Progenitor cell of endocrine pancreas (in vitro differentiated cells): Measurements from ENCODE around the gene DCC. TPM values are rescaled to one million over a fixed set of nuclear protein-coding genes. Genes with fewer than 3 reads are reported as not detected.

Source experiments
- DNase-seq: peaks from one replicate; pipeline ENCODE4 v3.0.0; 2021; ENCODE audit warnings: low spot score; ENCODE audit not compliant: unreplicated experiment
- H3K27ac Mint-ChIP-seq: 2 replicates; pipeline ENCODE4 v1.8.0; 2021; ENCODE audit warnings: mild to moderate bottlenecking, moderate library complexity, mixed read lengths
- H3K27me3 Mint-ChIP-seq: 2 replicates; pipeline ENCODE4 v1.8.0; 2021; ENCODE audit warnings: mixed read lengths
- H3K36me3 Mint-ChIP-seq: 2 replicates; pipeline ENCODE4 v1.8.0; 2022; ENCODE audit warnings: mixed read lengths; ENCODE audit not compliant: insufficient read depth
- H3K4me1 Mint-ChIP-seq: 2 replicates; pipeline ENCODE4 v1.8.0; 2021; ENCODE audit warnings: low read depth, mixed read lengths
- H3K4me3 Mint-ChIP-seq: 2 replicates; pipeline ENCODE4 v1.8.0; 2021; ENCODE audit warnings: low read depth, mild to moderate bottlenecking, moderate library complexity, mixed read lengths
- H3K9me3 Mint-ChIP-seq: 2 replicates; pipeline ENCODE4 v1.8.0; 2021; ENCODE audit warnings: low read depth, mixed read lengths
- total RNA-seq: library from RNA; stranded (reverse); gene quantifications from 2 replicates; pipeline ENCODE4 v1.2.1, GENCODE V29; 2021
- TF ChIP-seq, protein P1 (sequence below): fragments of 200-600 bp; sonication (generic); IDR thresholded peaks from one replicate; pipeline ENCODE4 v1.5.0; 2021; ENCODE audit warnings: antibody characterized with exemption, mild to moderate bottlenecking; ENCODE audit not compliant: unreplicated experiment

DCC gene
- total RNA-seq, 1 donor from 2014 or later: 8.4 TPM

DNA sequence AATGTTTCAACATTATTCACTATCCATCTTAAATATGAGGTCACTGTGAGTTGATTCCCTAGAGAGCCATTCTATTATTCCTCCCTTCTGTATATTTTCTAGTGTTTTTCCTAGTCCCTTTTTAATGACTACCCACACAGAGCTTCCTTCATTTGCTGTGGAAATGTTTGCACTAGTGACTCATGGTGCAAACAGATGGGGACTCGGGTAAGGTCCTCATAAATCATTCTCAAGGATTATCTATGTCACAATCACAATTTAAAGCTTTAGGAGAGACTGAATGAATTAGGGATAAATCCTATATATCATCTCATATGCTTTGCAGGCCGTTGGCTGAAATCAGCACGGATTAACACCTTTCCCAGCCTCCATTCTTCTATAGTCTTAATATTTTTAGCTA, 159.6 kb downstream of the DCC start:
- Mint-ChIP-seq H3K4me3 (no peak overlapping the region), H3K4me1 (peaks cover 18% of the 10 kb centered on the region), H3K9me3 (no peaks in the 10 kb centered on the region), H3K36me3 (no peaks in the 10 kb centered on the region), H3K27me3 (no peaks in the 10 kb centered on the region), H3K27ac (peak overlapping the region; percentile 26)
- TF ChIP-seq, protein P1, sequence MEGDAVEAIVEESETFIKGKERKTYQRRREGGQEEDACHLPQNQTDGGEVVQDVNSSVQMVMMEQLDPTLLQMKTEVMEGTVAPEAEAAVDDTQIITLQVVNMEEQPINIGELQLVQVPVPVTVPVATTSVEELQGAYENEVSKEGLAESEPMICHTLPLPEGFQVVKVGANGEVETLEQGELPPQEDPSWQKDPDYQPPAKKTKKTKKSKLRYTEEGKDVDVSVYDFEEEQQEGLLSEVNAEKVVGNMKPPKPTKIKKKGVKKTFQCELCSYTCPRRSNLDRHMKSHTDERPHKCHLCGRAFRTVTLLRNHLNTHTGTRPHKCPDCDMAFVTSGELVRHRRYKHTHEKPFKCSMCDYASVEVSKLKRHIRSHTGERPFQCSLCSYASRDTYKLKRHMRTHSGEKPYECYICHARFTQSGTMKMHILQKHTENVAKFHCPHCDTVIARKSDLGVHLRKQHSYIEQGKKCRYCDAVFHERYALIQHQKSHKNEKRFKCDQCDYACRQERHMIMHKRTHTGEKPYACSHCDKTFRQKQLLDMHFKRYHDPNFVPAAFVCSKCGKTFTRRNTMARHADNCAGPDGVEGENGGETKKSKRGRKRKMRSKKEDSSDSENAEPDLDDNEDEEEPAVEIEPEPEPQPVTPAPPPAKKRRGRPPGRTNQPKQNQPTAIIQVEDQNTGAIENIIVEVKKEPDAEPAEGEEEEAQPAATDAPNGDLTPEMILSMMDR: no peak
- no peak for DNase-seq

DNA sequence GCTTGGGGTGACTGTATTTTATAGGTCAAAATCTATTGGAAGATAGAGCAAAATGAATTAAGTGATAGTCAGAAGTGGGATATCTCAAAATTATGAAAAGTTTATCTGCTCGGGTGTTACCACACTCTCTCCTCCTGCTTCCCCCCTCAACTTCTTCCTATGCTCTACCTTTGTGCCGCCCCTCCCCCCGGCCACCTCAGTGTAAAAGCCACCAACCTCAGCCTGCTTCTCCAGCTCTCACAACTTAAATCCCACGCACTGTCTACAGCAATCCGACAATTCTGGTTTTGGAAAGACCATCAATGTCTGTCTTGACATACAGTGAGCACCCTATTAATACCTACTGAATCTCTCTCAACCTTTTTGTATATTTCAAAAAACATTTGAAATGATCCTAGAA, 164.6 kb downstream of the DCC start:
- Mint-ChIP-seq H3K27me3 (no peaks in the 10 kb centered on the region), H3K4me1 (peaks cover 10% of the 10 kb centered on the region), H3K36me3 (no peaks in the 10 kb centered on the region), H3K4me3 (no peak overlapping the region), H3K9me3 (no peaks in the 10 kb centered on the region), H3K27ac (no peak overlapping the region)
- no peak for DNase-seq
- TF ChIP-seq, protein P1: no peak

DNA sequence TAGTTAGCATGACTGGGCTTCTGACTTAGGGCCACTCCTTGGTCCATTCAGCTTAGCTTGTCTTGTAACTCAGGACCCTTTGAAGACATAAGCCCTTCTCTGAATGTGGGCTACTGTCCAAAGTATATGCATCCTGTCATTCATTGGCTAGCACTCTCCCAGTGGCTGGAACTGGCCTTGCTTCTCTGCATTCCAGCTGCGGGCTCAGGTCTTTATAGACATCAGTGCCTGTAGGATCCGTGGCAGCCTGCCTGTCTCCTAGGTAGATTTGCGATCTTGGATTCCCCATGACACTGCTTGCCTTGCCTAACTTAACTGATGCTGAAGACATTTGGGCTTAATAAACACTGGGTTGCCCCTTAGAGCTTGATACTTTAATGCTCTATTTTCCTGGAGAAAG, 170.1 kb downstream of the DCC start:
- Mint-ChIP-seq H3K27ac (no peak overlapping the region), H3K4me1 (peaks cover 1% of the 10 kb centered on the region), H3K36me3 (no peaks in the 10 kb centered on the region), H3K27me3 (no peaks in the 10 kb centered on the region), H3K9me3 (no peaks in the 10 kb centered on the region), H3K4me3 (no peak overlapping the region)
- DNase-seq: no peak
- TF ChIP-seq, protein P1: no peak

DNA sequence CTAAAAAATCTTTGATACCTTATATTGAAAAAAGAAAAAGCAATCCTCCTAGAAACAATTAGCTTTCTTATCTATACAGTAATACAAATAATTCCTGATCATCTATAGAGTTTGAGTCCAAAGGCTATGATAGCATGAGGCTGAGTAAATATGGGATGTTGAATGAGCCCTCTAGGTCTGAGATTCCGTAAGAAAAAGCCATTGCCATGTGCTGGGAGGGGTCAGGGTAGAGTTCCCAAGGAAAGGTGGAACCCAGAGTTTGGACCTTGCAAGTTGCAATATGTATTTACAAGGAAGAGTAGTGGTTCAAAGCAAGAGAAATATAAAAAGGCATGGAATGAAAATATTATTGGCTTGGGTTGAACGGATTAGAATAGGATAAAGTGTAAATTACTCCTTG, 178.1 kb downstream of the DCC start:
- Mint-ChIP-seq H3K4me3 (no peak overlapping the region), H3K27me3 (no peaks in the 10 kb centered on the region), H3K36me3 (no peaks in the 10 kb centered on the region), H3K27ac (peak overlapping the region; percentile 25), H3K9me3 (peaks cover 3% of the 10 kb centered on the region), H3K4me1 (peaks cover 25% of the 10 kb centered on the region)
- TF ChIP-seq, protein P1: no peak
- no peak for DNase-seq

DNA sequence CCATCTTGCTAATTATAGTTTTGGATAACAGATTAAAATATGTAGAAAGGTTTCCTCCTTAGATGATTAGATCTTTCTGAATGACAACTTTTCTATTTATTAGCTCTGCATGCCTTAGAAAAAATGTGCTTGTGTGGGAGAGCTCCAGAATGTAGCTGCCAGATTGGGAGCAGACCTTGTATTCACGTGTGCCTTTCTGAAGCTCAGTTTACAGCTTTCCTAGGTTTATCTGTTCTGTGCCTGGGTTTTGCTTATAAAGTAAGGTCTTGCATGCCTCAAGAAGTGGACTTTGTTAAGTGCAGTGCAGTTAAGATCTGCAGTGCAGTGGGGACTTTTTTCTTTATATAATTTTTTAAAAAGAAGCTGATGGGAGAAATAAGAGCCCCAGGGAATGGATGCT, 179.0 kb downstream of the DCC start:
- H3K9me3 Mint-ChIP-seq: peaks cover 3% of the 10 kb centered on the region
- peaks cover 25% of the 10 kb centered on the region for H3K4me1 Mint-ChIP-seq
- no peaks in the 10 kb centered on the region for H3K27me3 Mint-ChIP-seq
- no peak overlapping the region for H3K27ac Mint-ChIP-seq
- H3K4me3 Mint-ChIP-seq: no peak overlapping the region
- H3K36me3 Mint-ChIP-seq: no peaks in the 10 kb centered on the region
- no peak for DNase-seq
- TF ChIP-seq, protein P1: no peak
